Body of pancreas (tissue), 4 donors: Measurements from ENCODE around the gene PEMT. TPM values are rescaled to one million over a fixed set of nuclear protein-coding genes. Genes with fewer than 3 reads are reported as not detected.

ENCODE experiments used
- ATAC-seq: fragments of 150-250 bp; one replicate; pipeline ENCODE4 v1.9.1; 2016
- DNase-seq, 4 donors: peaks; one replicate each; pipeline ENCODE4 v3.0.0-alpha.2; 2019
- H3K27ac ChIP-seq, 4 donors: fragments of 200-600 bp; sonication (generic); 1 replicate in 3 of 4; 2 replicates in 1 of 4; pipeline versions ENCODE4 v1.5.1 to v1.6.1; 2016 to 2019; ENCODE audit warnings: mild to moderate bottlenecking in 1 of 4, mixed read lengths in 1 of 4, moderate library complexity in 1 of 4
- H3K27me3 ChIP-seq, 2 donors: fragments of 200-600 bp; sonication (generic); one replicate each; pipeline ENCODE4 v1.6.0; 2016; ENCODE audit warnings: mild to moderate bottlenecking in 1 of 2
- H3K36me3 ChIP-seq, 2 donors: fragments of 200-600 bp; sonication (generic); replicated peaks in 1 of 2; 2 replicates each; pipeline ENCODE4 v1.5.1; 2016; ENCODE audit warnings: low read depth in 2 of 2; ENCODE audit not compliant: insufficient read depth in 1 of 2
- H3K4me1 ChIP-seq: fragments of 200-600 bp; sonication (generic); one replicate; pipeline ENCODE4 v1.6.0; 2016
- H3K4me3 ChIP-seq, 2 donors: fragments of 200-600 bp; sonication (generic); 1 replicate in 1 of 2; 2 replicates in 1 of 2; pipeline ENCODE4 v1.5.1; 2016 to 2019
- H3K9me3 ChIP-seq, 3 donors: fragments of 200-600 bp; sonication (generic); 1 replicate in 2 of 3; 2 replicates in 1 of 3; pipeline ENCODE4 v1.5.1; 2016
- POLR2A ChIP-seq, 3 donors: fragments of 450-650 bp; IDR thresholded peaks; one replicate each; pipeline ENCODE4 v1.6.1; 2016; ENCODE audit warnings: antibody characterized with exemption in 3 of 3, mild to moderate bottlenecking in 2 of 3
- WGBS, 2 donors: methylation state at CpG; one replicate each; pipeline ENCODE4 v1.1.5; 2017; 5-methylcytosine and 5-hydroxymethylcytosine counted together
- intact Hi-C: fragments of 100-400 bp; cut with DNase I; formaldehyde crosslinking; loops from one replicate; pipeline ENCODE4 v1.15.1; 2023
- total RNA-seq, 2 donors: library from RNA; depleted of rRNA; stranded (reverse); fragments of >200 nt; gene quantifications; one replicate each; pipeline ENCODE4 v1.1.0, GENCODE V29; 2016
- TF ChIP-seq, protein P1 (sequence below), 7 experiments: fragments of 450-650 bp in 4 of 7; fragments of 200-600 bp in 3 of 7; sonication (generic) in 3 of 7; IDR thresholded peaks; one replicate each; pipeline ENCODE4 v1.5.1; 2016 to 2019; ENCODE audit warnings: antibody characterized with exemption in 7 of 7

The PEMT gene
- total RNA-seq, 2 donors from 2014 or later = 23.4 to 27.8 TPM

DNA sequence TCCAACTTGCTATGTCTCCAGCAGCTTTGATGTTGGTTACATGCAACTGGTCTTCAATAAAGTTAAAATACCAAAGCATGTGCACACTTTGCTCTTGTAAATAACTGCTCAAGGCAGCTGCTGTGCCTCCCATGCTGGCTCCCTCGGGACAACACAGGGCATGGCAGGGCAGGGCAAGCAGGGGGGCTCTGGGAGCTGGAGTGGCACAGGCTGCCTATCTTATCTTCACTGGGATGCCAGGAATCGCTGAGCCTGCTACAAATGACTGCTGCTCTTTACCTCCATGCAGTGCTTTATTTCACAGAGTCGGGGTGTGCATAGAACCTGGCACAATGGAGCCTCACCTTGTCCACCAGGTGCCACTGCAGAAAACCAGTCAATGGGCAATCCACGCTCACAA lies 21.8 kb downstream of the PEMT start:
- Histone ChIP-seq H3K4me1 (peaks cover 46% of the 10 kb centered on the region), H3K36me3 (no peaks in the 10 kb centered on the region), H3K9me3 (no peaks in the 10 kb centered on the region), H3K4me3 (no peak overlapping the region), H3K27me3 (no peaks in the 10 kb centered on the region), H3K27ac (peak overlapping the region; percentile 13 to 69 (median 56))
- DNase-seq (peak; percentile 50 to 85 (median 76)), ATAC-seq (peak; percentile 41)
- 25 to 30% methylated on average over 3 to 4 of the region's 4 CpGs for WGBS, 2 donors
- intact Hi-C loops = loop anchor here (2.0 to 5.0 kb wide), 2 partner anchors 71 to 217 kb away; no protein-coding TSS in a partner anchor
- TF ChIP-seq, protein P1, sequence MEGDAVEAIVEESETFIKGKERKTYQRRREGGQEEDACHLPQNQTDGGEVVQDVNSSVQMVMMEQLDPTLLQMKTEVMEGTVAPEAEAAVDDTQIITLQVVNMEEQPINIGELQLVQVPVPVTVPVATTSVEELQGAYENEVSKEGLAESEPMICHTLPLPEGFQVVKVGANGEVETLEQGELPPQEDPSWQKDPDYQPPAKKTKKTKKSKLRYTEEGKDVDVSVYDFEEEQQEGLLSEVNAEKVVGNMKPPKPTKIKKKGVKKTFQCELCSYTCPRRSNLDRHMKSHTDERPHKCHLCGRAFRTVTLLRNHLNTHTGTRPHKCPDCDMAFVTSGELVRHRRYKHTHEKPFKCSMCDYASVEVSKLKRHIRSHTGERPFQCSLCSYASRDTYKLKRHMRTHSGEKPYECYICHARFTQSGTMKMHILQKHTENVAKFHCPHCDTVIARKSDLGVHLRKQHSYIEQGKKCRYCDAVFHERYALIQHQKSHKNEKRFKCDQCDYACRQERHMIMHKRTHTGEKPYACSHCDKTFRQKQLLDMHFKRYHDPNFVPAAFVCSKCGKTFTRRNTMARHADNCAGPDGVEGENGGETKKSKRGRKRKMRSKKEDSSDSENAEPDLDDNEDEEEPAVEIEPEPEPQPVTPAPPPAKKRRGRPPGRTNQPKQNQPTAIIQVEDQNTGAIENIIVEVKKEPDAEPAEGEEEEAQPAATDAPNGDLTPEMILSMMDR (IDR thresholded peaks at IDR 0.05) = peak in 1 of 7 experiments; percentile 10
- no peak for TF ChIP-seq POLR2A (IDR thresholded peaks at IDR 0.05)

DNA sequence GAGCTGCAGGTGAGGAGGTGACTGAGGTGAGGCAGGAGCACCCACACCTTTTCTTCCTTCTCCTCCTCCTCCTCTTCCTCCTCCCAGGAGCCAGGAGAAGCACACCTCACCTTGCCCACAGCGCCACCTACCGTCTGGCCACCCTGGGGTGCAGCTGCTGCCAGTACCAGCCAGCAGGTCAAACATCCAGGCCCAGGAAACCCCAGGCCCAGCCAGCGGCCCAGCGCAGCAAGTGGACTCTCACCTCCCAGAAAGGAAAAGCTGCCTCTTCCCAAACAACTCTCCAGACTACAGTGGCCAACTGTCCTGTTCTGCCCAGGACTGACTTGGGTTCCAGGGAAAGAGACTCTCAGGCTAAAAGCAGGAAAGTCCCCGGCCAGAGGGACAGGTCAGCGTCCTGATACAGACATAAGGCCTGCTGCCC lies 22.7 kb downstream of the PEMT start:
- Histone ChIP-seq H3K27ac (peak overlapping the region in 3 of 4 donors; percentile 13 to 60 (median 42)), H3K9me3 (no peaks in the 10 kb centered on the region), H3K4me3 (no peak overlapping the region), H3K36me3 (no peaks in the 10 kb centered on the region), H3K4me1 (peaks cover 46% of the 10 kb centered on the region), H3K27me3 (no peaks in the 10 kb centered on the region)
- TF ChIP-seq, protein P1 (IDR thresholded peaks at IDR 0.05) = peak; percentile 77 to 93 (median 88)
- TF ChIP-seq POLR2A (IDR thresholded peaks at IDR 0.05) = no peak
- ATAC-seq (peak; percentile 66), DNase-seq (peak; percentile 85 to 90 (median 87))
- WGBS, 2 donors = 47 to 50% methylated on average over 6 of the region's 6 CpGs
- intact Hi-C loops = loop anchor here (2.0 kb wide), 1 partner anchor 70 kb away; no protein-coding TSS in a partner anchor

DNA sequence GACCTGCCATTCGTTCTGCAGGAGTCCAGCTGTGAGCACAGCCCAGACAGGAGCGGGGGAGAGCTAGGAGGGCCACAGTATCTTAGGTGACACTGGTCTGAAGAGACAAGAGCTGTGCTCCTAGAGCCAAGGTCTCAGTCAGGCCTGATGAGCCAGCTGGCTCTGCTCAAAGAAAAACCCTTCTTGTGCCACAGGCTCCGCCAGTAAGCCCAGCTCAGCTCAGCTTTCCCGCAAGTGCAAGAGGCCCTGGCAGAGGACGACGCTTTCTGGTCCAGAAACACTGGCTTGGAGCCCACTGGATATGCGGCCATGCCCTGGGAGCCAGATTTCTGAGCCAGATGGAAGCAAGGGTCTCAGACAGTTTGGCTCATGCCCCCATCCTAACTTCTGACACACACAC lies 23.9 kb downstream of the PEMT start:
- no peaks in the 10 kb centered on the region for H3K9me3 ChIP-seq
- H3K4me3 ChIP-seq = no peak overlapping the region
- H3K4me1 ChIP-seq = peaks cover 46% of the 10 kb centered on the region
- peak; percentile 56 to 88 (median 82) for DNase-seq
- WGBS, 2 donors = 12 to 23% methylated on average over 3 to 7 of the region's 7 CpGs
- intact Hi-C loops = loop anchor here (2.0 kb wide), 1 partner anchor 69 kb away; no protein-coding TSS in a partner anchor
- no peak for TF ChIP-seq POLR2A (IDR thresholded peaks at IDR 0.05)
- TF ChIP-seq, protein P1 (IDR thresholded peaks at IDR 0.05) = no peak
- peak; percentile 40 for ATAC-seq
- H3K27me3 ChIP-seq = no peaks in the 10 kb centered on the region
- no peaks in the 10 kb centered on the region for H3K36me3 ChIP-seq
- H3K27ac ChIP-seq = peak overlapping the region; percentile 13 to 62 (median 51)

DNA sequence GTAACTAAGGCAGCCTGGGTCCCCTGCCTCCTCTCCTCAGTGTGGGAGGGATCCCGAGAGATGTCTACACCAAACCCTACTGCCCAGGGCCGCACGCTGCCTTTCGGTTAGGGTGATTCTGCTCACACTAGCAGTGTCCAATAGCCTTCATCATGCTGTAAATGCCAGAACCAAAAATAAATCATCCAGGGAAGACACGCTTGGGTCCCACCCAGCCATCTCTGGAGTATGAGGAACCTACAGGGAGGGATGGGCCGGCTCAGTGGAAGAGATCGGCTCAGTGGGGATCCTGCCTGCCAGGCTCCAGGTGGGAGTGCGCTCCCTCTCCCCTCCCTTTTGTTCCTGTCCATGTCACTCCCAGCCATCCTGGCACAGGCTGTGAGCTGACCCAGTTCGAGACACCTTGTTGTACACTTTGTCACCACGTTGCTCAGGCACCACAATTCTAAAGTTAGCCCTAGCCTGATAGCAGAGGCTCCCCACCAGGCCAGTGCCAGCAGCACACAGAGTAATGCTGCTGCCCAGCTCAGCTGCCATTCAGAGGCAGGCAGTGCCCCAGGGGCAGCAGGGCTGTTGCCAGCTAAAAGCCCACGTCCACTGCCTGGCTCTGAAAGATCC lies 24.5 kb downstream of the PEMT start:
- intact Hi-C loops = no loop called here
- ATAC-seq (no peak), DNase-seq (peak in 2 of 4 donors; percentile 45 to 65)
- Histone ChIP-seq H3K4me3 (no peak overlapping the region), H3K27ac (peak overlapping the region; percentile 13 to 62 (median 51)), H3K4me1 (peaks cover 46% of the 10 kb centered on the region), H3K36me3 (no peaks in the 10 kb centered on the region), H3K27me3 (no peaks in the 10 kb centered on the region), H3K9me3 (no peaks in the 10 kb centered on the region)
- 67 to 75% methylated on average over 7 to 11 of the region's 11 CpGs for WGBS, 2 donors
- no peak for TF ChIP-seq POLR2A (IDR thresholded peaks at IDR 0.05)
- TF ChIP-seq, protein P1 (IDR thresholded peaks at IDR 0.05) = peak in 1 of 7 experiments; percentile 2
